GM19324 (cell line): ENCODE measurements around the gene TCIRG1.

Experiments
- ATAC-seq: cut with Tn5 transposase; IDR thresholded peaks from one replicate; pipeline ENCODE4 v1.9.1; 2021; ENCODE audit warnings: mild to moderate bottlenecking, moderate library complexity; ENCODE audit not compliant: unreplicated experiment, low FRiP score

TCIRG1 gene

DNA sequence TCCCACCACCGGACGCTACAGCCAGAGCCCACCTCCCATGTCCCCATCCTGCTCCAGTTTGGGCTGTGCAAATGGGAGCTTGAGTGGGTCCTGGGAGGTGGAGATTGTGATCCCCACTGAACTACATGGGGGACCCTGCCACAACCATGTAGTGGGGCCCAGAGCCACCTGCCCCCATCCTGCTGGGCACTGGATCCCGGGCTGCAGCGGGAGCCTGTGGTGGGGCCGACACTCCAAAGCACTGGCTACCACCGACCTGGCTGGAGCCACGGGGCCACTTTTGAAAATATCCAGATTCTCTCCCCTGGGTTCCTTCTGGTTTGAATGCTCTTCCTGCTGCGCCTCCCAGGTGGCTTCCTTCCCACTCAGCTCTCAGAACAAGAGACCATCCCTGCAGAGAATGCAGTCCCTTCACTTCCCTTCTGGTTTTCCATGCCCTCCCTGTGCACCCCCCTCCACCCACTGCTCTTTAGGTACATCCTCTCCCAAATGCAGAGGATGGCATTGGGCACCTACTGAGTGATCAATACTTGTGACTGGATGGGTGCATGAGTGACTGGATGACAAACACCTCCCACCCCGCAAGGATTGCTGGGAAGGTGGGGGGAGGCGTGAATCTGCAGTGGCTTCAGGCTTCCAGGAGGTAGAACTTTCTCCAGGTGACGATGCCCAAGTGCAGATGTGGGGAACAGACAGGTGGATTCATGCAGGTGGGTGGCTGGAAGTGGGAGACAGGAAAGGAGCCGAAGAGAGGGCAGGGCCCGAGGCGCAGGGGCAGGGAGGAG, 34.1 kb upstream of the TCIRG1 start:
- no peak for ATAC-seq

GRCh38 chr11:68006606-68007166, 32.1 kb upstream of the TCIRG1 start:
- ATAC-seq, result no peak

- no peak for ATAC-seq
These were observed 31.1 kb upstream of the TCIRG1 start for GRCh38 chr11:68007498-68008380.

- ATAC-seq, result no peak
These were observed 30.2 kb upstream of the TCIRG1 start for GRCh38 chr11:68008381-68009337.

DNA sequence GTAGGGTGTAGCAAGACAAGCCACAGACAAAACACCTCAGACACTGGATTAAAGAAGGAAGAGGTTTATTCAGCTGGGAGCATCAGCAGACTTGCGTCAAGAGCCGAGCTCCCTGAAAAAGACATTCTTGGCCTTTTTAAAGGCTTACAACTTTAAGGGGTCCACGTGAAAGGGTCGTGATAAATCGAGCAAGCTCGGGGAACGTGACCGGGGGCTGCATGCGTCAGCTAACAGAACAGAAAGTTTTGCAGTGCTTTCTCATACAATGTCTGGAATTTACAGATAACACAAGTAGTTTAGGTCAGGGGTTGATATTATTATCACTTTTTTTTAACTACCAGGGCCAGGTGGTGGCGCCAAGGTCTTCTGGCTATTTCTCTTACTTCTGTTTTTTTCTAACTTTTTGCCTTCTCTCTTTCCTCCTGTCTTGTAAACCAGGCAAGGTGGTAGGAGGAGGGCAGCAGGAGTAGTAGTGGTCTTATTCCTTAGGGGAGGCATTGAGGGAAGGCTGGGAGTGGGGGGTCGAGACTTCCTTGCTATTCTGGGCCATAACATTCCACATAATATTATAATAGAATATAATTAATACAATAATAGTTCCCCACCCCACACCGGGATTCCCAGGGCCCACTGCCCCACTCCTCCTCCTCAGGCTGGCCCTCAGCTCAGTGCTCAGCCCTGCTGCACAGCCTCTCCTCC, 29.3 kb upstream of the TCIRG1 start:
- ATAC-seq, result no peak

DNA sequence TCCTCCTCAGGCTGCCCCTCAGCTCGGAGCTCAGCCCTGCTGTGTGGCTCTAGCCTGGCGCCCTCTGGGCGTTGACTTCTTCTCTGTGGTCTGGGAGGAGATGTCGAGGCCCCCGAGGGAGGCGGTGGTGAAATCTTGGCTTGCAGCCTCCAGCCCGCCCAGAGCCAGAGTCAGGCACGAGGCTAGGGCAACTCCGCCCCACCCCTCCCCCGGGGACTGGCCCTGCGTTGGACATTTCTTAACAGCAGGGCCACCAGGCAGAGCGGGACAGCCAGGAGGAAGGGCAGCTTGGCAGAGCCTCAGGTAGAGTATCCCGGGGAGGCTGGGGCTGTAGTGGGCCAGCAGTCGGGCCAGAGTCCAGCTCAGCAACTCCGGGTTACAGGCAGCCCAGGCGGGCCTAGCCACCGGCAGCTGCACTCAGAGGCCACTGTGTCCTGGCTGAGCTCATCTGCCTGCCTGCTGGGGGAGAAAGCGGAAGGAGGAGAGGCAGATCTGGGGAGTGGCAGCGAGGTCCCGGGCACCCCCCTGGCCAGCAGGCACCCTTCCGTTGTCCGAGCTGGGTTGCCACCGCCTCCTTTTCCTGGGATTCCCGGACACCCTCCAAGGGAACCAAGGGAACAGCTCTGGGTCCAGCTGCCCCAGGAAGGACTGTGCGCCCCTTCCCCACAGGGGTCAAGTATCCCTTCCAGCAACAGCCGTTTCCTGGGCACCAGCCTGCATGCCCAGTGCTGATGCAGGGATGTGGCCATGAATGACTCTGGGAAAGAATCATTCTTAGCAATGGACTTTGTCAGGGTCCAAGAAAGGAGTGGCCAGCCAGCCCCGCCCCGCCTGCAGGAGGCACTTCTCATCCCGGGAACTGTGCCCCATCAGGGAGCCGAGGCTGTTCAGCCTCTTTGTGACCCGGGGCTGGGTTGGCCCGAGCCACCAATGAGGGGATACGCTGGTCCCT, 28.5 kb upstream of the TCIRG1 start, which contains the start of gene ALDH3B1:
TSS of gene ALDH3B1 (plus strand) at position 238 of the 952 bp plus-strand sequence. CDS start 4,971 bp downstream, outside the sequence.
- ATAC-seq, result no peak

GRCh38 chr11:68011051-68011943, 27.5 kb upstream of the TCIRG1 start:
- ATAC-seq, result no peak

DNA sequence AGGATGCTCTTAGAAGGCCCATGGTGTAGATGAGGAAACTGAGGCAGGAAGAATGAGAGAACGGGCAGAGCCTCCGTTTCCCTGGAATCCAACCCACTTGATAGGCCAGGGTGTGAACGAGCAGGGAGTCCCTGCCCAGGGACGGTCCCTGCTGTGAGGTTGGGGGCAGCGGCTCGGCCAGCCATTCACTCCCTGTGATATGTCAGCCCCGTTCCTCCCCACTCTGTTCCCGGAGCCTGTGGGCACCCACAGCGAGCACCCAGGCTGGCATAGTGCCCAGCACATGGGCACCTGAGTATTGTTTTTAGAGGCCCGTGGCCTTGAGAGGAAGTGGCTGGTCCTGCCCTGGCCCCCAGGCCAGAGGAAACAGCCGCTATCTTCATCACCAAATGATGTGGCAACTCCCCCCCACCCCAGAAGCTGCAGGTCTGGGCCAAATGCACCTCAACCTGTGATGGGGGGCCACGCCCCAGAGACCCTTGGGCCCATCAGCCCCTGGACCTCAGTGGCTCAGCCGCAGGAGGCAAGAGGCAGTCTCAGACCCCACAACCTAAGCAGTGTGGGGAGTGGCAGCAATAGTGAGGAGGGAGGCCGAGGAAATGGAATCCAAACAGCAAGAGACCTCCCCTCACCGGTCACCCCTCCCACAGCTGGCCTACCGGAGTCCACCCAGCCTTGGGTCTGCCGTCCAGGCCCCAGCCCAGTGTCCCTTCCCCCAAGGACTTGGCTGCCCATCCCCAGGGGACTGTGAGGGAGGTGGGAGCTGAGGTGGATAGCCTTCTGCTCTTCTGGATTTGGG, 26.6 kb upstream of the TCIRG1 start:
- ATAC-seq, result no peak

GRCh38 chr11:68012843-68013610, 25.8 kb upstream of the TCIRG1 start:
- ATAC-seq, result no peak

DNA sequence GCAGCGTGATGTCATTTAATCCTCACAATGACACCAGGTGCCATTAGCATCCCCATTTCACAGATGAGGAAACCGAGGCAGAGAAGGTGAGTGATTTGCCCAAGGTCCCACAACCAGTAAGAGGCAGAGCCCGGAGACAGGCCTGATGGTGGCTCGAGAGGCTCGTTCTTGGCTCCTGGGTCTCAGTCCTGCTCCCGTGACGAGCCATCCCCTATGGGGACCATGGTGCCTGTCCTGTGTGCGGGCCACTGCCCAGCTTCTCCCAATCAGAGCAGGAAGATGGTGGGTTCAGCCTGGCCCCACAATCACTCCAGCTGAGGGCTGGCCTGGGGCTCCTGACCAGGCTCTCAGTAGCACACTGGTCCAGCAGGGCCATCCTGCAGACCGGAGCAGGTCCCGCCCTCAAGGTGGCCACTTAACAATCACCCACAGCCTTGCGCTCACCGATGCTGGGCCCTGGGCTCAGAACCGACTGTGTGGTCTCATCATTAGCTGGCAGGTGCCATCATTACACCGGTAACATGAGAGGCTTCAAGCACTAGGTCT, 25.1 kb upstream of the TCIRG1 start:
- no peak for ATAC-seq

DNA sequence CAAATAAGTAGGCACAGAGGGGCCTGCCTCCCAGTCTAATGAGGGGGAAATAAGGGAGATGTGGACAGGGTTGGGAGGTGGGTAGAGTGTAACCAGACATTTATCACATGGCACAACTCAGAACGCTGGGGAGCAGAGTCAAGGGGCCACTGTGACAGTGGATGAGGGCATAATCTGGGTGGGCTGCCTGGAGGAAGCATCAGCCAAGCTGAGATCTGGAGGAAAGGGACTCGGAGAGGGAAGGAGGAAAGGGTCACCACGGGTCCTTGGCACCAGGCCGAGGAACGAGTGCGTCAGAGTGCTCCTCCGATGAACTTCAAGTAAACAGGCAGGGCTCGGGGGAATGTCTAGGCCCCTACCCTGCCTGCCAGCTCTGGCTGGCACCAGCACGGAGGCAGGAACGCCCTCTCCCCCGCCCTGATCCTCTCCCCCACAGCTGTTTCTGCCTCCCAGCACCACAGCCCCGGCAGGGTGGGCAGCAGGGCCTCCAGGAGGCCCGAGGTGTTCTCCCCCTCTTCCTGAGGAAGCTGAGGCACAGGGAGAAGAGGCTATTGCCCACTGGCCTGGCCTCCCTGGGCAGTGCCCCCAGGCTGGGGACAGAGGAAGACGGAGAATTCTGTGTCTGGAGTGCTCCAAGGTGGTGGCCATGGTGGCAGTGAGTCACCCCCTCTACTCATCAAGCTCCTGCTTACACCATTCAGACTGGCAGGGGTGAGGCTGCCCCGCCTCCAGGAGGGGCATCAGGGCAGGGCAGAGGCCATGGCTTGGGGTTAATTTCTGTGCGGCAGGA, 24.5 kb upstream of the TCIRG1 start:
- no peak for ATAC-seq

DNA sequence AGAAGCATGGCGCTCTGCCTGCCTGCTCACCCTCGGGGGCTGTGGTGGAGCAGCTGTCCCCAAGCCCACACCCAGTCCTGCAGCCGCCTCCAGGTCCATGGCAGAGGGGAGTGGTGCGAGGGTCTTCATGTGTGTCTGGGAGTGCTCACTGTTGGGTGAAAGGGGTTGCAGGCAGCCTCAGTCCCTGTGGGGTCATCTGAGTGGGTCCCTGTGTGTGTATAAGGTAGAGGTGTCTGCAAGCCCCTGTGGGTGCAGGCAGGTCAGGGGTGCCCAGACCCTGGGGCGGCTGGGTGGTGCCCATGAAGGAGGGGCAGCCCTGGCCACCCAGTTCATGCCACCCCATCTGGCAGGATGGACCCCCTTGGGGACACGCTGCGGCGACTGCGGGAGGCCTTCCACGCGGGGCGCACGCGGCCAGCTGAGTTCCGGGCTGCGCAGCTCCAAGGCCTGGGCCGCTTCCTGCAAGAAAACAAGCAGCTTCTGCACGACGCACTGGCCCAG, 23.8 kb upstream of the TCIRG1 start:
- ATAC-seq, result no peak

DNA sequence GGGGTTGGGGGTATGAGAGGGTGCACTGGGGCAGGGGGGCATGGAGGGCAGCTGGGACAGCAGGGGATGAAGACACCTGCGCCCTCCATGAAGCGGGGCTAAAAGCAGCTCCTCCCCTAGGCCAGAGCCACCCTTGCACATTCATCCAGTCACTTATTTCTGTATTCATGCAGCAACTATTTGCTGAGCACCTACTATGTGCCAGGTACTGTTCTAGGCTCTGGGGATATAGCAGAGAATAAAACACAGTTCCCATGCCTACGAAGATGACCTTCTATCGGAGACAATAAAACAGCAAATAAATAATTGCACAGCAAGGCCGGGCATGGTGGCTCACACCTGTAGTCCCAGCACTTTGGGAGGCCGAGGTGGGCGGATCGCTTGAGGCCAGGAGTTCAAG, 23.4 kb upstream of the TCIRG1 start:
- ATAC-seq, result no peak

- no peak for ATAC-seq
These were observed 22.5 kb upstream of the TCIRG1 start for GRCh38 chr11:68016161-68016903.
